Muscle of leg (tissue), 11 donors: ENCODE measurements around the gene XPO6. TPM values are rescaled to one million over a fixed set of nuclear protein-coding genes. Genes with fewer than 3 reads are reported as not detected.
"Not testable (repeated sequence)": the region's sequence is repeated elsewhere in the genome, so short reads cannot be mapped to it uniquely, and the experiment has no call there.

ENCODE experiments used
- DNase-seq: peaks from one replicate; pipeline ENCODE4 v3.0.0; 2013
- H3K27ac ChIP-seq: one replicate; pipeline ENCODE4 v1.5.1; 2013; ENCODE audit warnings: mild to moderate bottlenecking, low read length, control low read depth
- H3K27me3 ChIP-seq: one replicate; pipeline ENCODE4 v1.6.1; 2013; ENCODE audit warnings: low read length; ENCODE audit not compliant: control insufficient read depth, insufficient read depth
- H3K36me3 ChIP-seq: one replicate; pipeline ENCODE4 v1.6.1; 2013; ENCODE audit warnings: low read length; ENCODE audit not compliant: control insufficient read depth, insufficient read depth
- H3K4me1 ChIP-seq: one replicate; pipeline ENCODE4 v1.6.1; 2013; ENCODE audit warnings: low read length; ENCODE audit not compliant: control insufficient read depth, insufficient read depth
- H3K4me3 ChIP-seq: one replicate; pipeline ENCODE4 v1.5.1; 2013; ENCODE audit warnings: low read length, control low read depth
- H3K9me3 ChIP-seq: replicated peaks from 2 replicates; pipeline ENCODE4 v1.6.1; 2013; ENCODE audit warnings: low read depth, low read length; ENCODE audit not compliant: control insufficient read depth
- WGBS: methylation state at CpG from one replicate; pipeline ENCODE4 v1.1.5; 2013; ENCODE audit warnings: missing lambda C conversion rate; ENCODE audit not compliant: insufficient coverage; 5-methylcytosine and 5-hydroxymethylcytosine counted together
- polyA plus RNA-seq, 8 donors: library from polyadenylated mRNA; unstranded; fragments of 120-200 nt; gene quantifications; one replicate each; pipeline versions ENCODE4 v1.2.1 to v1.2.3, GENCODE V29; 2013; ENCODE audit warnings: inconsistent platforms in 1 of 8, low replicate concordance in 1 of 8; ENCODE audit not compliant: insufficient read length in 8 of 8, insufficient read depth in 1 of 8
- total RNA-seq: library from RNA; stranded (reverse); fragments of 120-200 nt; gene quantifications from one replicate; pipeline ENCODE4 v1.2.4, GENCODE V29; 2013

XPO6 gene
- total and polyA plus RNA-seq, 9 donors, result 45.8 to 66.3 (median 60.6) TPM

DNA sequence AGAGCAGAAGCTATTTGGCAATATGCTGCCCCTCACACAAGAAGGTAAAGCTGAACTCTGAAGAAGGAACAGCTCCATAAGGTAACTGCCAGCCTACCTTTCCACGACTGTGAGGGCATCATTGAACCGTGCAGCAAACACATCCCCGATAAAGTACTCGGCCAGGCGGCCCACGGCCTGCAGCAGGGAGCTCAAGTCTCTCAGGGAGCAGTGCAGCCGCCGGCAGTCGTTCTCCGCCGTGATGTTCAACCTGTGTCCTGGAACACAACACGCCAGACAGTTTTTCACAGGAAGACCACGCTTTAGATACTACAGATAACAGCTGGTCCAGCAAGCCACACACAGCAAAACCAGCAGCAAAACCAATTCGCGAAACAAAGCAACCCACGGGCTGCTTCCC is 86.2 kb downstream of the XPO6 start:
- peaks cover 73% of the 10 kb centered on the region for H3K36me3 ChIP-seq
- no peak for DNase-seq
- no peaks in the 10 kb centered on the region for H3K9me3 ChIP-seq
- no peak overlapping the region for H3K4me3 ChIP-seq
- peaks cover 5% of the 10 kb centered on the region for H3K4me1 ChIP-seq
- H3K27me3 ChIP-seq, result no peaks in the 10 kb centered on the region
- WGBS, result 94% methylated on average over 13 of the region's 16 CpGs
- no peak overlapping the region for H3K27ac ChIP-seq

GRCh38 chr16:28121527-28121926 is 90.2 kb downstream of the XPO6 start:
- Histone ChIP-seq H3K4me3 (no peak overlapping the region), H3K27me3 (no peaks in the 10 kb centered on the region), H3K4me1 (no peaks in the 10 kb centered on the region), H3K36me3 (peaks cover 68% of the 10 kb centered on the region), H3K9me3 (no peaks in the 10 kb centered on the region), H3K27ac (no peak overlapping the region)
- no peak for DNase-seq
- WGBS, result 100% methylated on average over 1 of the region's 2 CpGs

DNA sequence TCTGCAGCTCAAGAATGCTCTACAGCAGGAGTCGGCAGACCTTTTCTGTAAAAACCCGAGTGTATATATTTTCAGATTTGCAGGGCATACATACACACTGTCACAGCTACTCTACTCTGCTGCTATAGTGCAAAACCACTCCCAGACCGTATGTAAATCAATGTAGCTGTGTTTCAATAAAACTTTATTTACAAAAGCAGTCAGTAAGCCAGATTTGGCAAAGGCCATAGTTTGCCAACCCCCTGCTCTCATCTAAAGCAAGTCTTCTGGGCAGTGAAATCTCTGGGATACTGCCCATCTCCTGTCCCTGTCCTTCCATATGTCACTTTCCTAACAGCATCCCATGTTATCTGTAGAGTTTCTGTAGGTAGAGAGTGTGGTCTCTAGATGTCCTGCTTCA is 91.0 kb downstream of the XPO6 start:
- H3K27me3 ChIP-seq, result no peaks in the 10 kb centered on the region
- H3K9me3 ChIP-seq, result no peaks in the 10 kb centered on the region
- H3K4me3 ChIP-seq, result no peak overlapping the region
- peaks cover 66% of the 10 kb centered on the region for H3K36me3 ChIP-seq
- no peak for DNase-seq
- WGBS, result 100% methylated on average over 1 of the region's 3 CpGs
- H3K4me1 ChIP-seq, result no peaks in the 10 kb centered on the region
- H3K27ac ChIP-seq, result no peak overlapping the region

- Histone ChIP-seq H3K4me1 (no peaks in the 10 kb centered on the region), H3K9me3 (no peaks in the 10 kb centered on the region), H3K27me3 (no peaks in the 10 kb centered on the region), H3K4me3 (no peak overlapping the region), H3K27ac (no peak overlapping the region), H3K36me3 (peaks cover 63% of the 10 kb centered on the region)
- no peak for DNase-seq
- WGBS, result no CpG with 5 or more reads among the region's 2 CpGs
Measured at GRCh38 chr16:28118637-28119036, 93.1 kb downstream of the XPO6 start.

GRCh38 chr16:28117168-28117565 is 94.6 kb downstream of the XPO6 start:
- H3K9me3 ChIP-seq, result no peaks in the 10 kb centered on the region
- no peak for DNase-seq
- H3K36me3 ChIP-seq, result peaks cover 63% of the 10 kb centered on the region
- no peak overlapping the region for H3K4me3 ChIP-seq
- H3K27me3 ChIP-seq, result no peaks in the 10 kb centered on the region
- 95% methylated on average over 6 of the region's 6 CpGs for WGBS
- H3K4me1 ChIP-seq, result no peaks in the 10 kb centered on the region
- H3K27ac ChIP-seq, result no peak overlapping the region

DNA sequence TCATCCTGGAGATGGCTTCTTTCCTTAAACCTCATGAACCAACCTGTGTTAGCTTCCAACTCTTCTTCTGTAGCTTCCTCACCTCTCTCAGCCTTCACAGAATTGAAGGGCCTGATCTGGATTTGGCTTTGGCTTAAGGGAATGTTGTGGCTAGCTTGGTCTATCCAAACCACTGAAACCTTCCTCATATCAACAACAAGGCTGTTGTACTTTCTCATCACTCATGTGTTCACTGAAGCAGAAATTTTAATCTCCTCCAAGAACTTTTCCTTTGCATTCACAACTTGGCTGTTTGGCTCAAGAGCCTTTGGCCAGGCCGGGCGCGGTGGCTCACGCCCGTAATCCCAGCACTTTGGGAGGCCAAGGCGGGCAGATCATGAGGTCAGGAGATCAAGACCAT is 95.9 kb downstream of the XPO6 start:
- 100% methylated on average over 6 of the region's 6 CpGs for WGBS
- not testable (repeated sequence) for H3K4me1 ChIP-seq, H3K4me3 ChIP-seq, DNase-seq, H3K27me3 ChIP-seq, H3K27ac ChIP-seq, H3K9me3 ChIP-seq
- H3K36me3 ChIP-seq, result peaks cover 65% of the 10 kb centered on the region

DNA sequence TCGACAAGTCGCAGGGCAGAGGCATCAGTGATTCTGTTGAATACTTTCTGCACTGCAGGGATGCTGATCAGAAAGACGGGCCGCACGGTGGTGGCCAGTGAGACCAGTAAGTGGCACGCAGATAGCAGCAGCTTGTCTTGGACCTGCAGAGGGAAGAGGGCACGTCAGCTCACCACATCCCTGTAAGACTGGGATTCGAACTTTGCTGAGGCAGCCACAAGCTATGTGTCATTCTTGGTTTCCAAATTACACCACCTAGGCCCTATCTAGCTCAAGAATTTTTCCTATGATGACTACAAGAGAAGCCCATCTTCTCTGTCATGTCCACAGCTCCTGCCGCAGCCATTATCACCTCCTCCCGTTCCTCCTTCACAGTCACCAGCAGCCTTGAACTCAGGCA is 98.9 kb downstream of the XPO6 start:
- H3K4me1 ChIP-seq, result no peaks in the 10 kb centered on the region
- H3K4me3 ChIP-seq, result no peak overlapping the region
- DNase-seq, result no peak
- H3K36me3 ChIP-seq, result peaks cover 62% of the 10 kb centered on the region
- no peak overlapping the region for H3K27ac ChIP-seq
- 82% methylated on average over 10 of the region's 10 CpGs for WGBS
- H3K27me3 ChIP-seq, result no peaks in the 10 kb centered on the region
- no peaks in the 10 kb centered on the region for H3K9me3 ChIP-seq

DNA sequence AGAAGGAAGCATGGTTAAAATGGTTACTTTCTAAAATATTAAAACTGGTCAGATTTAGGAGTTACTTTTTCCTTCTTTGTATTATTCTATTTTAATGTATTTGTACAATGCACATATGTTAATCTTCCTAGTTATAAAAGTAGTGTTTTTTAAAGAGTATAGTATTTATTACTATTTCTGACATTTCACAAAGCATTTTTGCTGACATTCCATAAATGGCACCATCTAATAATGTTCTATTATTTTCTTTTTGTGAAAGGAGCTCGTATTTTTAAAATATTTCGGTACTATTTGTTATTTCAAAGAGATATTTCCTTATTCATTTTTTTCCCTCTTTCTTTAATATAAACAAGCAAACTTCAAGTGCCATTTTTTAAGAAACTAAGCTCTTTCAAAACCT is 100.8 kb downstream of the XPO6 start:
- H3K27me3 ChIP-seq, result no peaks in the 10 kb centered on the region
- H3K27ac ChIP-seq, result no peak overlapping the region
- WGBS, result no CpG with 5 or more reads among the region's 2 CpGs
- peaks cover 73% of the 10 kb centered on the region for H3K36me3 ChIP-seq
- no peaks in the 10 kb centered on the region for H3K9me3 ChIP-seq
- no peak overlapping the region for H3K4me3 ChIP-seq
- DNase-seq, result no peak
- no peaks in the 10 kb centered on the region for H3K4me1 ChIP-seq

- Histone ChIP-seq H3K27me3 (no peaks in the 10 kb centered on the region), H3K27ac (no peak overlapping the region), H3K4me1 (no peaks in the 10 kb centered on the region), H3K4me3 (no peak overlapping the region), H3K36me3 (peaks cover 73% of the 10 kb centered on the region), H3K9me3 (no peaks in the 10 kb centered on the region)
- DNase-seq, result peak; percentile 56
- WGBS, result 86% methylated on average over 1 of the region's 5 CpGs
Measured at GRCh38 chr16:28110479-28110878, 101.3 kb downstream of the XPO6 start.

DNA sequence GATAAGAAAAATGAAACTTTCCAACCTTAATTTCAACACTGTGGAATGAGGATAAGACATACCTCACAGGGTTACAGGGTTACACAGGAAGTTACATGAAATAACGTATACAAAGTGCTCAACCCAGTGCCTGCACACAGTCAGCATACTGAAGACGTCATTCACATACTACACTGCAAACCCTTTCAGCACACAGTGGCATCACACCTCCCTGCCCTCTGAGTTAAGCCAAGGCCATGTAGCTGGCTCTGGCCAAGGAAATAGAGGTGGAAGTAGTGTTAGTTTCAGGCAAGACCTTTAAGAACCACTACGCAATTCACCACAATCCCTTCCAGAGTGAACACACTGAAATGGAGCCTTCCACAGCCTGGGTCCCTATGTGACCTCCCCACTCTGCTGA is 101.7 kb downstream of the XPO6 start:
- no peaks in the 10 kb centered on the region for H3K4me1 ChIP-seq
- DNase-seq, result no peak
- H3K27ac ChIP-seq, result no peak overlapping the region
- no peaks in the 10 kb centered on the region for H3K9me3 ChIP-seq
- peaks cover 74% of the 10 kb centered on the region for H3K36me3 ChIP-seq
- no peaks in the 10 kb centered on the region for H3K27me3 ChIP-seq
- no CpG with 5 or more reads among the region's 3 CpGs for WGBS
- no peak overlapping the region for H3K4me3 ChIP-seq

- H3K4me3 ChIP-seq, result no peak overlapping the region
- no peaks in the 10 kb centered on the region for H3K9me3 ChIP-seq
- H3K36me3 ChIP-seq, result peaks cover 80% of the 10 kb centered on the region
- peak; percentile 40 for DNase-seq
- 91% methylated on average over 9 of the region's 12 CpGs for WGBS
- no peaks in the 10 kb centered on the region for H3K27me3 ChIP-seq
- no peaks in the 10 kb centered on the region for H3K4me1 ChIP-seq
- H3K27ac ChIP-seq, result no peak overlapping the region
Measured at GRCh38 chr16:28108590-28109247, 103.0 kb downstream of the XPO6 start.
